Effector memory CD8-positive, alpha-beta T cell (primary cell): ENCODE measurements around the gene CARD9.
"Not testable (repeated sequence)": the region's sequence is repeated elsewhere in the genome, so short reads cannot be mapped to it uniquely, and the experiment has no call there.

Experiments used
- ATAC-seq: fragments of 150-1000 bp; cut with Tn5 transposase; replicated peaks from 2 replicates; pipeline ENCODE4 v1.10.0; 2021; ENCODE audit warnings: mild to moderate bottlenecking, moderate library complexity
- DNase-seq, 3 experiments: peaks; one replicate each; pipeline ENCODE4 v3.0.0; 2021
- H3K27ac Mint-ChIP-seq, 2 donors: one replicate each; pipeline ENCODE4 v1.8.0; 2022; ENCODE audit warnings: mild to moderate bottlenecking in 2 of 2, mixed read lengths in 2 of 2, moderate library complexity in 2 of 2
- H3K27me3 Mint-ChIP-seq, 2 donors: one replicate each; pipeline ENCODE4 v1.8.0; 2022; ENCODE audit warnings: mixed read lengths in 2 of 2
- H3K36me3 Mint-ChIP-seq: one replicate; pipeline ENCODE4 v1.8.0; 2022; ENCODE audit warnings: mild to moderate bottlenecking, moderate library complexity, mixed read lengths; ENCODE audit not compliant: insufficient read depth
- H3K4me1 Mint-ChIP-seq, 2 donors: one replicate each; pipeline ENCODE4 v1.8.0; 2022; ENCODE audit warnings: low read depth in 2 of 2, mixed read lengths in 2 of 2
- H3K4me3 Mint-ChIP-seq, 2 donors: one replicate each; pipeline ENCODE4 v1.8.0; 2022; ENCODE audit warnings: mild to moderate bottlenecking in 2 of 2, mixed read lengths in 2 of 2, moderate library complexity in 2 of 2
- H3K9me3 Mint-ChIP-seq, 2 donors: one replicate each; pipeline ENCODE4 v1.8.0; 2022; ENCODE audit warnings: mixed read lengths in 2 of 2

The CARD9 gene

DNA sequence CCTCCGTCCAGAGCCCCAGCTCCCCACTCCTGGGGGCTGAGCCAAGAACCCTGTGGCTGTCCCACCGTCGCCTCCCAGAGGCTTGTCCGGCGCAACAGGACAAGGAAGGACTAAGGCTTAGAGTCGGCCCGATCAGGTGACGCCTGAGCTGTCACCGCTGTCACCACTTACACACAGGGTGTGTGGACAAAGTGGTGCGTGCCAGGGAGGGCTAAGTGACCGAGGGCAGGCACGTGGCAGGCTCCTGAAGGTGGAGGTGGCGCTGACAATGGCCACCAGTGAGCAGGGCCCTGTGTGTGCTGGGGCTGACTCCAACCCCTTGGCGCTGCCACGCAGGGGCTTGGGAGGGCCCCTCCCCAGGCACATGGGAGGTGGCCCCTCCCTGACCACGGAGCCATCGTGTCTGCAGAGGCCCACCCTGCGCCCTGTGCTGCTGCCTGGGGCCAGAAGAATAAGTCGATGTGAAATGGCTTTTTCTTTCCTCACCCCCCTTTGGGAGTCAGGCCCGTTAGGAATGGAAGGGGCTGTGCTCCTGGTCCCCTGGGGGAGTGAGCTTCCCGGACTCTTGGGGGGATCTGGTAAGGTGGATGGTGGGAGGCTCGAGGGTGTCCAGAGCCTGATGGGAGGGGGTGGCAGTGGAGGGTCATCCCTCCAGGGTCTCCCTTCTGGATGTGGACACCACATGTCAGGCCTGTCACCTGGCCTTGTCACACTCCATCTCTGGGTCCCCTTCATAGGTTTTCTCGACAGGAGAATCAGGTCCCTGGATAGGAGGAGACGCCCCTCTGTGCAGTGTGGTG is 48.8 kb downstream of the CARD9 start:
- Mint-ChIP-seq H3K27me3 (no peaks in the 10 kb centered on the region), H3K9me3 (no peaks in the 10 kb centered on the region), H3K27ac (no peak overlapping the region), H3K4me3 (no peak overlapping the region), H3K36me3 (no peaks in the 10 kb centered on the region), H3K4me1 (peaks cover 0 to 2% of the 10 kb centered on the region in 2 donors)
- no peak for ATAC-seq
- DNase-seq: no peak

DNA sequence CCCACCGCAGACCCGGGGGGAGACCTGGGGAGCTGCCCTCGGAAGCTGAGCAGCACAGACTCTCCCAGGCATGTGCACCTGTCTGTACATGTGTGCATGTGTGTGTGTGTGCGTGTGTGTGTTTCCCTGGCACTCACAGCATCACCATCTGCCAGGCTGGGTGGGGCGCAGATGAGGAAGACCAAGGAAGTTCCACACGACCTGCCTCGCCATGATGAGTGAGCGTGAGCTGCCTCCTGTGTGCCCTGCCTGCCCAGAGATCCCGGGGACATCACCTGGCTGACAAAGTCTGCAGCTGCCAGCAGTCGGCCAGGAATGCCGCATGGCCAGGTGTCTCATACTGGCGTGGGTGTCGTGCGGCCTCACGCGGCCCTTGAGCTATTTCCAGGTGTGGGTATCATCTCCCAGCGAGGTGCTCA is 50.1 kb downstream of the CARD9 start:
- Mint-ChIP-seq H3K4me3 (no peak overlapping the region), H3K9me3 (no peaks in the 10 kb centered on the region), H3K27ac (no peak overlapping the region), H3K4me1 (peaks cover 0 to 2% of the 10 kb centered on the region in 2 donors), H3K36me3 (peaks cover 4% of the 10 kb centered on the region), H3K27me3 (no peaks in the 10 kb centered on the region)
- DNase-seq: no peak
- ATAC-seq: no peak

DNA sequence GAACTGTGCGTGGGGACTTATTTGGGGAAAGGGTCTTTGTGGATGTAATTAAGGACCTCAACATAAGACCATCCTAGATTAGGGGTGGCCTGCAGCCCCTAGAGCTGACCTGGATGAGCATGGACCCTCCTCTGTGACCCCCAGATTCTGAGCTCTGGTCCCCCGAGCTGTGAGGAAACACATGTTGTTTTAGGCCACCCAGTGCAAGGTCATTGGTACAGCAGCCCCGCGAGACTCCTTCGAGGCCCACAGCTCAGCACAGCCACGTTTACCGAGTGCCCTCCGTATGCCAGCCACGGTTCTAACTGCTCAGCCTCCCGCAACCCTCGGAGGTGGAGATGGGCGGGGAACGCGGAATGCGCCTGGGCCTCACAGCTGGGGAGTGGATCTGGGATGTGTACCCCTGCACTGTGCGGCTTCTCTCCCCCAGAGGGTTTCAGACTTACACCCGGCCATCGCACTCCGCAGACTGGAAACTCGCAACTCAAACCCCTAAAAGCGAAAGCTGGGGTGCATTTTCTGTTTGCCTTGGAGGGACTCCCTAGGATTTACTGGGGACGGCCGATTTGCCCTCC is 50.6 kb downstream of the CARD9 start:
- Mint-ChIP-seq H3K27me3 (no peaks in the 10 kb centered on the region), H3K4me1 (peaks cover 0 to 2% of the 10 kb centered on the region in 2 donors), H3K4me3 (no peak overlapping the region), H3K9me3 (no peaks in the 10 kb centered on the region), H3K27ac (no peak overlapping the region), H3K36me3 (peaks cover 4% of the 10 kb centered on the region)
- DNase-seq (no peak), ATAC-seq (no peak)

DNA sequence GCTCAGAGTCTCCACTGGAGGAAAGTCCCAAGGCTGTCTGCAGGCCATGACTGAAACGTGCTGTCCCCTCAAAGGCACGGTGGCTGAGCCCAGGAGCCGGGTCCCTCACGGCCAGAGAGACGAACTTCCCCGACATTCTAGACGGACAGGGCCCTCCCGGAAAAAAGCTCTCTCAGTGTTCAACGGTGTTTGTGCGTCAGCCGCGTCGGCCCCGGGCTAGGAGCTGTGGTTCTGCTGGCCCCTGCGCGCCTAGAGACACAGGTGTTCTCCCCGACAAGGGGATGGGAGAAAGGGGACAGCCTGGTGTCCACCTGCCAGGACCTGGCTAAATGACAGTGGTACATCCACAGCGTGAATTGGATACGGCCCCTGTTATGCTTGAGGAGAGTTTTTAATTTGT is 51.9 kb downstream of the CARD9 start:
- H3K4me3 Mint-ChIP-seq: no peak overlapping the region
- peaks cover 4 to 7% of the 10 kb centered on the region in 2 donors for H3K4me1 Mint-ChIP-seq
- no peak for DNase-seq
- no peak for ATAC-seq
- peaks cover 11% of the 10 kb centered on the region for H3K36me3 Mint-ChIP-seq
- no peaks in the 10 kb centered on the region for H3K27me3 Mint-ChIP-seq
- peaks cover 0 to under 1% of the 10 kb centered on the region in 2 donors for H3K9me3 Mint-ChIP-seq
- no peak overlapping the region for H3K27ac Mint-ChIP-seq

DNA sequence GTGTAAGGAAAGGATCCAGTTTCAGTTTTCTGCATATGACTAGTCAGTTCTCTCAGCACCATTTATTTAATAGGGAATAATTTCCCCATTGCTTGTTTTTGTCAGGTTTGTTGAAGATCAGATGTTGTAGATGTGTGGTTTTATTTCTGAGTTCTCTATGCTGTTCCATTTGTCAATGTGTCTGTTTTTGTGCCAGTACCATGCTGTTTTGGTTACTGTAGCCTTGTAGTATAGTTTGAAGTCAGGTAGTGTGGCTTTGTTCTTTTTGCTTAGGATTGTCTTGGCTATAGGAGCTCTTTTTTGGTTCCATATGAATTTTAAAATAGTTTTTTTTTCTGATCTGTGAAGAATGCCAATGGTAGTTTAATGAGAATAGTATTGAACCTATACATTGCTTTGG is 52.5 kb downstream of the CARD9 start:
- Mint-ChIP-seq H3K36me3 (peaks cover 16% of the 10 kb centered on the region), H3K4me1 (peaks cover 9 to 13% of the 10 kb centered on the region in 2 donors)
- not testable (repeated sequence) for H3K9me3 Mint-ChIP-seq, DNase-seq, H3K4me3 Mint-ChIP-seq, H3K27me3 Mint-ChIP-seq, H3K27ac Mint-ChIP-seq, ATAC-seq

DNA sequence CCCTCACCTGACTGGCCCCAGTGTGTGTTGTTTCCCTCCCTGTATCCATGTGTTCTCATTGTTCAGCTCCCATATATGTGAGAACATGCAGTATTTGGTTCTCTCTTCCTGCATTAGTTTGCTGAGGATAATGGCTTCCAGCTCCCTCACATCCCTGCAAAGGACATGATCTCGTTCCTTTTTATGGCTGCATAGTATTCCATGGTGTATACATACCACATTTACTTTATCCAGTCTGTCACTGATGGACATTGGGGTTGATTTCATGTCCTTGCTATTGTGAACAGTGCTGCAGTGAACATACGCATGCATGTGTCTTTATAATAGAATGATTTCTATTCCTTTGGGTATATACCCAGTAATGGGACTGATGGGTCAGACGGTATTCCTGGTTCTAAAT is 53.5 kb downstream of the CARD9 start:
- not testable (repeated sequence) for ATAC-seq, DNase-seq, H3K27ac Mint-ChIP-seq, H3K4me3 Mint-ChIP-seq, H3K27me3 Mint-ChIP-seq
- peaks cover 12 to 16% of the 10 kb centered on the region in 2 donors for H3K9me3 Mint-ChIP-seq
- H3K36me3 Mint-ChIP-seq: peaks cover 22% of the 10 kb centered on the region
- H3K4me1 Mint-ChIP-seq: peaks cover 16 to 22% of the 10 kb centered on the region in 2 donors

DNA sequence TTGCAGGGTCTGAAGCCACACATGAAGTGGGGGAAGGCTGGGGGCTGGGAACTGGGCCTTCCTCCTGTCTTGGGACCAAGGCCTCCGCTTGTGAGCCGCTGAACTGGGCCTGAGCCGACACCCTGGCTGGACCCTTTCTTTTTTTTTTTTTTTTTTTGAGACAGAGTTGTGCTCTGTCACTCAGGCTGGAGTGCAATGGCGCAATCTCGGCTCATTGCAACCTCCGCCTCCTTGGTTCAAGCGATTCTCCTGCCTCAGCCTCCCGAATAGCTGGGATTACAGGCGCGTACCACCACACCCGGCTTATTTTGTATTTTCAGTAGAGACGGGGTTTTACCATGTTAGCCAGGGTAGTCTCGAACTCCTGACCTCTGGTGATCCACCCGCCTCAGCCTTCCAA is 54.2 kb downstream of the CARD9 start:
- Mint-ChIP-seq H3K9me3 (peaks cover 17 to 22% of the 10 kb centered on the region in 2 donors), H3K36me3 (peaks cover 25% of the 10 kb centered on the region), H3K4me1 (peaks cover 16 to 22% of the 10 kb centered on the region in 2 donors)
- not testable (repeated sequence) for DNase-seq, ATAC-seq, H3K27me3 Mint-ChIP-seq, H3K27ac Mint-ChIP-seq, H3K4me3 Mint-ChIP-seq

DNA sequence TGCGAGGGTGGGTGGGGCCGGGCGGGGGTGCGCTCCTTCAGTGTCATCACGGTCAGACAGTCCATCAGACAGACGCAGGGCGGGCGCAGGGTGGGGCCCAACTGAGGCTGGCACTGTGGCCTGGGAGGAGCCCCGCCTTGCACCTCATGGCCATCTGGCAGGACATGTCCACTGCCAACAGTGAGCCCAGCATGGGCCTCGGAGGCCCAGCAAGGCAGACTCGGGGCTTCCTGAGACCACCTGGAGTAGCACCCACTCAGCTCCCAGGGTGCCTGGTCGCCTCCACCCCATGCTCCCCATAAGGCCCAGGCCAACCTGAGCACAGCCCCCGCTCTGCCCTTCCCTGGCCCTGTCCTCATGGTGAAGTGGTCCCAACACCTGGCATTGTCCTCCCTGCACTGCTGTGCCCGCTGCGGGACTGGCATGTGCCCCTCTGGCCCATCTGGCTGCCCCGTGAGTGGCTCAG is 54.7 kb downstream of the CARD9 start:
- no peak overlapping the region for H3K27ac Mint-ChIP-seq
- peaks cover 25% of the 10 kb centered on the region for H3K36me3 Mint-ChIP-seq
- H3K27me3 Mint-ChIP-seq: no peaks in the 10 kb centered on the region
- H3K9me3 Mint-ChIP-seq: peaks cover 17 to 22% of the 10 kb centered on the region in 2 donors
- DNase-seq (no peak), ATAC-seq (no peak)
- peaks cover 16 to 22% of the 10 kb centered on the region in 2 donors for H3K4me1 Mint-ChIP-seq
- no peak overlapping the region for H3K4me3 Mint-ChIP-seq

DNA sequence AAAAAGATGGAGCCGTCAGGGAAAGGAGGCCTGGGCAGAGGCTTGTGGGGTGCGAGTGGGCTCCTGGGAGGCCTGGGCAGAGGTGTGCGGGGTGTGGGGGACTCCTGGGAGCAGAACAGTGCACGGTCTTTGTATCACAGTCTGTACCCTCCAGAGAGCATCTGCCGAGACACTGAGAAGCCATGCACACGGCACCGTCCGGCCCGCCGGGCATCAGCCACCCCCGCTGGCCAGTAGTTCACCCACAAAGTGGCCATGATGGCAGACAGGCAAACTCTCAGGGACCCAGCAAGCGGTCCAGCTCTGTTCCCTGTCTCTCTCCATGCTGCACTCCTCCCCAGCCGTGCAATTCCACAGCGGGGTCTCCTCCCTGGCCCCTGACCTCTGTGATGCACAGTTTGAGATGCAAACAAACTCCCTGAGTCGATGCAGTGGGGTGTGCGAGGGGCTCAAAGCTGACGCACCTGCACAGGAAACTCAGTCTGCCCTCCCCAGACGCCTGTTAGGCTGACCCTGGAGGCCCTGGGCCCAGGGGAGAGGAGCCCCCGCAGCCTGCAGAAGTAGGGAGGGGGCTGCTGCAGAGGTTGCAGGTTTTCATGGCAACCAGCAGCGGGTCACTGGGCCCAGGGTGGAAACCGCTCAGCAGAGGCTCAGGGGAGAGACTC is 55.2 kb downstream of the CARD9 start:
- ATAC-seq (no peak), DNase-seq (no peak)
- H3K4me3 Mint-ChIP-seq: no peak overlapping the region
- peaks cover 16 to 21% of the 10 kb centered on the region in 2 donors for H3K4me1 Mint-ChIP-seq
- H3K36me3 Mint-ChIP-seq: peaks cover 25% of the 10 kb centered on the region
- peaks cover 17 to 22% of the 10 kb centered on the region in 2 donors for H3K9me3 Mint-ChIP-seq
- H3K27ac Mint-ChIP-seq: no peak overlapping the region
- no peaks in the 10 kb centered on the region for H3K27me3 Mint-ChIP-seq

DNA sequence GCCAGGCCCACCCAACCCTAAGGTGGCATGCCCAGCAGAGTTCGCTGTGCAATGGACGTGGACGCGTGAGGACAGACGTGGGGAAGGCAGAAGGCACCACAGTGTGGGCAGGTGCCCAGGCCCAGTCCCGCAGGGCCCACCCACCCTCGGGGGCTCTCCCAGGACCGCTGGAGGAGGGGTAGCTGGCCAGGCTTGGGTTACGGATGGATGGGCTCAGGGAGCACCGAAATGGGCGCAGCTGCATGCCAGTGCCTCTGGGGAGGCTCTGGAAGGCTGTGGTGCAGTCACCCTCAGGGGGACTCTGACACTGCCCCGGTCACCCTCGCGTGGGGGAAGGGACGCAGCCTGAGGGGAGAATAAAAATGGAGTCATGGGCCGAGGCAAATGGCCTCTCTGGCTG is 55.8 kb downstream of the CARD9 start:
- H3K9me3 Mint-ChIP-seq: peaks cover 17 to 22% of the 10 kb centered on the region in 2 donors
- peaks cover 25% of the 10 kb centered on the region for H3K36me3 Mint-ChIP-seq
- H3K4me1 Mint-ChIP-seq: peaks cover 16 to 20% of the 10 kb centered on the region in 2 donors
- H3K27me3 Mint-ChIP-seq: no peaks in the 10 kb centered on the region
- no peak overlapping the region for H3K4me3 Mint-ChIP-seq
- H3K27ac Mint-ChIP-seq: no peak overlapping the region
- no peak for ATAC-seq
- no peak for DNase-seq

DNA sequence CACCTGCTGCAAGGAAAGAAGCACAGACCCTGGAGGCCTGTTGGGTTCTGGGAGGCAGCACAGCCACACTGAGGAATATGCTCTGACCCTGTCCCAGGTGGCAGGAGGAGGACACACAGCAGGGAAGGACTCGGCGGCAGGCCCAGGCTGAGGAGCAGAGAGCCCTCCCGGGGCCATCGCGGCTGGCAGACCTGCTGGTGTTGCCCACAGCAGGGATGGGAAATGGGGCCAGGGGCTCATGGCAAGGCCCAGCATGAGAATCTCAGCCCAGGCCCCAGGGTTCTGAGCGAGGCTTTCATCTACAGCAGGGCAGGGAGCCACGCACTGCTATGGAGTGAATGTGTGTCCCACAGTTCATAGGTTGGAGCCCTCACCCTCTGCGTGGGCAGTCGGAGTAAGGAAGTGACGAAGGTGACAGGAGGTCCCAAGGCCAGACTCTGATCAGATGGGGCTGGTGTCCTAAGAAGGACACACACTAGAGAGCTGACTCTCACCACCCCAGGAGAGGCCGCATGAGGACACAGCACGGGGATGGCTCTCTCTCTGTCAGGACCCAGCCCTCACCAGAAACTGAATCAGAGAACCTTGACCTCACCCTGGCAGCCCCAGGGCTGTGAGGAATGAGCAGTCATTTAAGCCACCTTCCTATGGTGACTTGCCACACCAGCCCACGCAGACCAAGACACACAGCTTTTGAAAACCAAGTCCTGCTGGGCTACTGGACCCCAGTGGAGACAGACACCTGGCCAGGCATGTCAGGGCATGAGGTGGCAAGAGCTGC is 56.4 kb downstream of the CARD9 start:
- Mint-ChIP-seq H3K4me1 (peaks cover 16 to 20% of the 10 kb centered on the region in 2 donors), H3K9me3 (peaks cover 17 to 22% of the 10 kb centered on the region in 2 donors), H3K27me3 (no peaks in the 10 kb centered on the region), H3K27ac (peak overlapping the region; percentile 99), H3K4me3 (peak overlapping the region; percentile 65 to 71), H3K36me3 (peaks cover 25% of the 10 kb centered on the region)
- ATAC-seq (no peak), DNase-seq (no peak)

DNA sequence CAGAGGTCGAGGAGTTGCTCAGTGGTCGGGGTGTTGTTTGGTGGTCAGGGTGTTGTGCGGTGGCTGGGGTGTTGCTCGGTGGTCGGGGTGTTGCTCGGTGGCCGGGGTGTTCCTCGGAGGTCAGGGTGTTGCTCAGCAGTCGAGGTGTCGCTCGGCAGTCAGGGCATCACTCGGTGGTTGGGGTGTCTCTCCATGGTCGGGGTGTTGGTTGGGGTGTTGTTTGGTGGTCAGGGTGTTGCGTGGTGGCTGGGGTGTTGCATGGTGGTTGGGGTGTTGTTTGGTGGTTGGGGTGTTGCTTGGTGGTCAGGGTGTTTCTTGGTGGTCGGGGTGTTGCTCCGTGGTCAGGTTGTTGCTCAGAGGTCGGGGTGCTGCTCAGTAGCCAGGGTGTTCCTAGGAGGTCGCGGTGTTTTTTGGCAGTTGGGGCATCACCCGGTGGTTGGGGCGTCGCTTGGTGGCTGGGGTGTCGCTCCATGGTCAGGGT is 57.2 kb downstream of the CARD9 start:
- peaks cover 25% of the 10 kb centered on the region for H3K36me3 Mint-ChIP-seq
- no peaks in the 10 kb centered on the region for H3K27me3 Mint-ChIP-seq
- DNase-seq: peak; percentile 73 to 82 (median 74)
- H3K9me3 Mint-ChIP-seq: peaks cover 17 to 22% of the 10 kb centered on the region in 2 donors
- H3K4me3 Mint-ChIP-seq: peak overlapping the region; percentile 65 to 71
- peak; percentile 76 for ATAC-seq
- peak overlapping the region; percentile 99 for H3K27ac Mint-ChIP-seq
- peaks cover 16 to 20% of the 10 kb centered on the region in 2 donors for H3K4me1 Mint-ChIP-seq

DNA sequence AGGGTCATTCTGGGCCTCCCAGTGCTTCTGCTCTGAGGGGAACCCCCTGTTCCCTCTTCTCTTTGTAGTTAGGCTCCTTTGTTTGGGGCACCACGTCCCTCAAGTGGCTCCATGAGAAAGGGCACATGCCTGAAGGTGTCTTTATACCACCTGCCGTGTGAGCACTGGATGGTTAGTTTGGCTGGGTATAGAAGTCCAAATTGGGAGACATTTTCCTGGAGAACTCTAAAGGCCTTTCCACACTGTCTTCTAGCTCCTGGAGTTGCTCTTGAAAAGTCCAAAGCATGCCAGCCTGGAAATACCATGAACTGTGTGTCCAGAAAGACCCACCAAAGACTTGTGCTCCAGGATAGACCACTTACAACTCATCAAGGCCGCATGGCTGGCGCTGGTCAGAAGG is 58.5 kb downstream of the CARD9 start:
- DNase-seq (no peak), ATAC-seq (no peak)
- Mint-ChIP-seq H3K4me1 (peaks cover 16 to 20% of the 10 kb centered on the region in 2 donors), H3K9me3 (peaks cover 17 to 22% of the 10 kb centered on the region in 2 donors), H3K4me3 (peak overlapping the region; percentile 65 to 71), H3K36me3 (peaks cover 25% of the 10 kb centered on the region), H3K27me3 (no peaks in the 10 kb centered on the region), H3K27ac (peak overlapping the region; percentile 99)
